Measurements from ENCODE around the gene PCNT. TPM values are rescaled to one million over a fixed set of nuclear protein-coding genes. Genes with fewer than 3 reads are reported as not detected.

The PCNT gene
- total RNA-seq, 2 experiments from 2014 or later = 85.4 to 86.1 TPM

DNA sequence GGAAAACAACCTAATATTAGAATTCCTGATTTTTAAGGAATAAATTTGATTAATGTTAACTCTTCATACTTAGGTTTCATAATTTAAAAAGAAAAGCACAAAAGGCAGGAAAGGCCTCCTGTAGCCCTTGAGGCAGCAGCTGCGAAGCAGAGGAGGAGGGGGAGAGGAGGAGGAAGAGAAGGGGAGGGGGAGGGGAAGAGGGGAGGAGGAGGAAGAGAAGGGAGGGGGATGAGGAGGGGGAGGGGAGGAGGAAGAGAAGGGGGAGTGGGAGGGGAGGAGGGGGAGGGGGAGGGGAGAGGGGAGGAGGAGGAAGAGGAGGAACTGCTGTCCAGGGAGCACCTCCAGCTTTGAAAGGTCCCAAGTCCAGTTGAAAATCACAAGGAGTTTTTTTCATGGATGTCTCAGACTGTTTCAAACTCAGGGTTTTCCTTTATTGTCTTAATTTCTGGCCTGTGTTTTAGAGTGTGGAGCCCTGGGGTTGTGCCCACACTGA lies 99.6 kb downstream of the PCNT start:
- ATAC-seq (ENCODE audit: low read depth) = no peak
- Mint-ChIP-seq H3K27me3 (no peaks in the 10 kb centered on the region), H3K9me3 (no peaks in the 10 kb centered on the region), H3K27ac (peak overlapping the region; percentile 97), H3K4me3 (peak overlapping the region; percentile 83), H3K4me1 (peaks cover 21% of the 10 kb centered on the region), H3K36me3 (peaks cover 13% of the 10 kb centered on the region)
- POLR2A ChIA-PET = interaction anchor here (0.8 to 4.2 kb wide), 13 partner anchors 9 to 281 kb away, joined by 3 to 32 read pairs (median 8); partner anchors contain the start of genes C21orf58, DIP2A, PCNT and PRMT2
- no peak for DNase-seq

DNA sequence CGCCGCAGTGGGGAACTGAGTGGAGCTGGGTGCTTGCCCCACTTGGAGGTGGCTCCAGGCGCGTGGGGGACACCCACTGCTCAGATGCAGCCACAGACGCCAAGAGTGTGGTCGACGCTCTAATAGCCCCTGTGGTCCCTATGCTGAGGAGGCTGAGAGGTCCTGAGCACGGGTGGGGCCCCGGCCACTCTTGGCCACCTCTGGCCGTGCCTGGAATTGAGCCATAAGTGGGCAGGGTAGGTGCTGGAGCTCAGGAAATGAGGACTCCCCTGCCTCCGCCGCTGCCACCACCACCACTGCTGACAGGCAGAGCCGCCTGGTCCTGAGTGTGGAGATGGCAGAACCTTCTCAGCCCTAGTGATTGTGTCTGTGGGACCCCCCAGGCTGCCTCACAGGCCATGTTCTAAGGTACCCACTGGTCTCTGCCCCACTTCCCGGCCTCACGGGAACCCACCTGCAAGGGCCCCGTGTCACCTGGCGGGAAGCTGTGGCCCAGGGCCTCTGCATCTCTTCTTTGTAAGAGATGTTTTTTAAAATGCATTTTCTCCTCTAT lies 100.2 kb downstream of the PCNT start:
- H3K9me3 Mint-ChIP-seq = no peaks in the 10 kb centered on the region
- H3K27me3 Mint-ChIP-seq = no peaks in the 10 kb centered on the region
- DNase-seq (peak; percentile 72), ATAC-seq (ENCODE audit: low read depth) (peak; percentile 51)
- POLR2A ChIA-PET = interaction anchor here (0.8 to 4.2 kb wide), 13 partner anchors 8 to 281 kb away, joined by 3 to 32 read pairs (median 8); partner anchors contain the start of genes C21orf58, DIP2A, PCNT and PRMT2
- H3K4me3 Mint-ChIP-seq = peak overlapping the region; percentile 83
- peaks cover 21% of the 10 kb centered on the region for H3K4me1 Mint-ChIP-seq
- peaks cover 13% of the 10 kb centered on the region for H3K36me3 Mint-ChIP-seq
- H3K27ac Mint-ChIP-seq = peak overlapping the region; percentile 97

DNA sequence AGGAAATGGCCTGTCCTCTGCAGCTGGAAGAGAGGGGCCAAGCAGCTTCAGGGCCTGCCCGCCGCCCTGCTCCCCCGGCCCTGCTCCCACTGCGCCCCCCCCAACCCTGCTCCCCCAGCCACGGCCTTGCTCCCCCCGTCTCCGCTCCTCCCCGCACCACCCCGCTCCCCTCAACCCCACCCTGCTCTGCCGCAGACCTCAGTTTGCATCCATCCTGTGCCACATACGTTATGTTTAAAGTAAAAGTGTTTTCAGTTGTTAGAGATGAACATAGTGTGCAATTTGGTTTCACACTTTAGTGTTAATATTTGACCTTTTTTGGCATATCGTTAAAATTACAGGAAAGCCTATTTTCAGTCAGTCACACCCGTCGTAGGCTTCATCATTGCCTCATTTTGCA lies 100.7 kb downstream of the PCNT start:
- H3K36me3 Mint-ChIP-seq = peaks cover 12% of the 10 kb centered on the region
- POLR2A ChIA-PET = interaction anchor here (0.8 to 4.2 kb wide), 14 partner anchors 8 to 282 kb away, joined by 3 to 32 read pairs (median 8); partner anchors contain the start of genes C21orf58, DIP2A, PCNT and PRMT2

DNA sequence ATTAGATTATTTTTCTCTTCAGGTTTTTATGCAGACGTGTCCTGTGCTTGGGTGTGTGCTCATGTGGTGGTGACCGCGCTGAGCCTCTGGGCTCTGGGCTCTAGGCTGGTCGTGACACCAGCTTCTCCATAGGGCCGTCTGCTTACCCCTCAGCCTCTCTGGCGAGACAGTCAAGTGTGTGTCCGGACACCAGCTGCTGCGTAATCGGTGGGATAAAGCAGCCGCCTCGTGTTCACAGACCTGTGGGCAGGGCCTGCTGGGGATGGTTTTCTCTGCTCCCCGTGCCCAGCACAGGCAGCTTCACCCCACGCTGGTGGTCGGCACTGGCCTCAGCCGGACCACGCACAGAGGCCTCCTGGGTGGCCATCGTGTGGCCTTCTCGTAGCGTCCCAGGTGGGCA lies 101.1 kb downstream of the PCNT start:
- POLR2A ChIA-PET = interaction anchor here (0.8 to 4.2 kb wide), 12 partner anchors 9 to 215 kb away, joined by 3 to 32 read pairs (median 8); partner anchors contain the start of genes C21orf58, DIP2A, PCNT and PRMT2
- DNase-seq = peak; percentile 63
- H3K4me3 Mint-ChIP-seq = peak overlapping the region; percentile 83

More for the DNA sequence above, 100.7 kb downstream of the PCNT start:
- no peaks in the 10 kb centered on the region for H3K27me3 Mint-ChIP-seq
- peak overlapping the region; percentile 83 for H3K4me3 Mint-ChIP-seq
- ATAC-seq (ENCODE audit: low read depth) = peak; percentile 37
- H3K9me3 Mint-ChIP-seq = no peaks in the 10 kb centered on the region
- DNase-seq = peak; percentile 67
- H3K27ac Mint-ChIP-seq = peak overlapping the region; percentile 97
- H3K4me1 Mint-ChIP-seq = peaks cover 21% of the 10 kb centered on the region

DNA sequence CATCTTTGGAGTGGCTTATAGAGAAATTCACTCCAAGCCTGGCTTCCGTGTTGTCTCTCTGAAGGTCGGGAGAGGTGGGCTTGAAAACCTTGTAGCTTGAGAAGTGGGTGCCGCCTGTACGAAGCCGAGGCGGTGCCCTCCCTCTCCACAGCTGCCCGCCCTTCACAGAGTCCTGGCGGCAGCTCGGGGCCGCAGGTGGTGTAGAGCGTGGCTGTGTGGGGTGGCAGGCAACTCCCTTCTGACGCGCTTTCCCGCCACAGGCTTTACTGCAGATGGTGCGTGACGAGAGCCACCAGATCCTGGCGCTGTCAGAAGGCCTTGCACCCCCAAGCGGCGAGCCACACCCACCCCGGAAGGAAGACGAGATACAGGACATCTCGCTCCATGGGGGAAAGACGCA lies 101.6 kb downstream of the PCNT start:
- DNase-seq (peak; percentile 80), ATAC-seq (ENCODE audit: low read depth) (peak; percentile 77)
- Mint-ChIP-seq H3K9me3 (no peaks in the 10 kb centered on the region), H3K4me1 (peaks cover 21% of the 10 kb centered on the region), H3K36me3 (peaks cover 14% of the 10 kb centered on the region), H3K27me3 (no peaks in the 10 kb centered on the region), H3K4me3 (peak overlapping the region; percentile 83), H3K27ac (peak overlapping the region; percentile 97)
- POLR2A ChIA-PET = interaction anchor here (0.8 to 4.2 kb wide), 14 partner anchors 9 to 214 kb away, joined by 3 to 32 read pairs (median 8); partner anchors contain the start of genes C21orf58, DIP2A, PCNT and PRMT2

More for the DNA sequence above, 101.1 kb downstream of the PCNT start:
- peak; percentile 9 for ATAC-seq (ENCODE audit: low read depth)
- Mint-ChIP-seq H3K36me3 (peaks cover 14% of the 10 kb centered on the region), H3K9me3 (no peaks in the 10 kb centered on the region), H3K4me1 (peaks cover 21% of the 10 kb centered on the region), H3K27me3 (no peaks in the 10 kb centered on the region), H3K27ac (peak overlapping the region; percentile 97)

DNA sequence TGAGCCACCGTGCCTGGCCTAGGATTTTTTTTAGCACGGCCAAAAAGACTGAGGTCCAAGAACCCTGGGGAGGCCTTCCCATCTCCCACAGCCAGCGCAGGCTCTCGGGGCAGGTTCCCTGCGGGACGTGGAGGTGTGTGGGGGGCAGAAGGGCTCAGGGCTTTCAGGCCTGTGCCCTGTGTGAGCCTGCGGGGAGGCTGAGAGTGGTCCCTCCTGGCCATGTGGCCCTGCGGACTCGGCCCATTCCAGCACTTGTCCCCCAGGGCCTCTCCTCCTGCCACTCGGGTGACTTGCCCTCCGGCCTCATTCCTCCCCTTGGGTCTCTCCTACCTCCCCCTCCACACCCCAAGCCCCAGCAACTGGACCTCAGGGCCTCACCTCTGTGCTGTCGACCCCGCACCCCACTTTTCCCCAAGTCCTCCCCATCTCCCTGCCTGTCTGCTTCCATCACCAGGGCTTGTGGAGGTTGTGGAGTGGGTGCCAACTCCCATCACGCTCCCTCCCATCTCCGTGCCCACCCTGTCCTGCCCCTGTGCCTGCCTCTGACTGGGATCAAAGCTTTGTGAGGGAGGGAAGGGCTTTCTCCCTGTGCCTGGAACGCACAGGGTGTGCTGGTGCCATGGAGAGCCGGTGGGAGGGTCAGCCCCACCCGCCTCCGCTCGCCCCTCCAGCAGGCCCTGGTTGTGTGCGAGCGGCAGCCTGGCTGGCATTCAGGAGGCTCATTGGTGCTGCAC lies 102.5 kb downstream of the PCNT start:
- DNase-seq (no peak), ATAC-seq (ENCODE audit: low read depth) (no peak)
- Mint-ChIP-seq H3K4me1 (peaks cover 21% of the 10 kb centered on the region), H3K36me3 (peaks cover 20% of the 10 kb centered on the region), H3K27ac (peak overlapping the region; percentile 97), H3K27me3 (no peaks in the 10 kb centered on the region), H3K4me3 (peak overlapping the region; percentile 32), H3K9me3 (no peaks in the 10 kb centered on the region)
- POLR2A ChIA-PET = interaction anchor here (0.6 to 4.2 kb wide), 10 partner anchors 10 to 1580 kb away, joined by 3 to 32 read pairs (median 8); partner anchors contain the start of genes C21orf58, DIP2A, PCNT and PRMT2

DNA sequence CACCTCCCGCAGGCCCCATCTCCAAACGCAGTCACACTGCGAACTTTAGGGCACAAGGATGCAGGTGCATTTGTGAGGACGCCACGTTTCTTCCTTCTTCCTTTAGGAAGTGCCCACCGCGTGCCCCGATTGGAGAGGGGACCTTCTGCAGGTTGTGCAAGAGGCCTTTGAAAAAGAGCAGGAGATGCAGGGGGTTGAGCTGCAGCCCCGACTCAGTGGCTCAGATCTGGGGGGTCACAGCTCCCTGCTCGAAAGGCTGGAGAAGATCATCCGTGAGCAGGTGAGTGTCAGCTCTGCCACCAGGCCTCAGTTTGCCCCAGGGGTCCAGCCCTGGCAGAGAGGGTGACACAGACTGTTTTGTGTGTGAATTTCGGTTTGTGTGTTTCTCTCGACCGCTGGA lies 103.6 kb downstream of the PCNT start:
- Mint-ChIP-seq H3K36me3 (peaks cover 26% of the 10 kb centered on the region), H3K27me3 (no peaks in the 10 kb centered on the region), H3K4me1 (peaks cover 27% of the 10 kb centered on the region), H3K27ac (peak overlapping the region; percentile 75), H3K4me3 (no peak overlapping the region), H3K9me3 (no peaks in the 10 kb centered on the region)
- ATAC-seq (ENCODE audit: low read depth) (no peak), DNase-seq (no peak)
- POLR2A ChIA-PET = interaction anchor here (2.0 kb wide), 1 partner anchor 10 kb away, joined by 4 read pairs; no protein-coding TSS in a partner anchor

DNA sequence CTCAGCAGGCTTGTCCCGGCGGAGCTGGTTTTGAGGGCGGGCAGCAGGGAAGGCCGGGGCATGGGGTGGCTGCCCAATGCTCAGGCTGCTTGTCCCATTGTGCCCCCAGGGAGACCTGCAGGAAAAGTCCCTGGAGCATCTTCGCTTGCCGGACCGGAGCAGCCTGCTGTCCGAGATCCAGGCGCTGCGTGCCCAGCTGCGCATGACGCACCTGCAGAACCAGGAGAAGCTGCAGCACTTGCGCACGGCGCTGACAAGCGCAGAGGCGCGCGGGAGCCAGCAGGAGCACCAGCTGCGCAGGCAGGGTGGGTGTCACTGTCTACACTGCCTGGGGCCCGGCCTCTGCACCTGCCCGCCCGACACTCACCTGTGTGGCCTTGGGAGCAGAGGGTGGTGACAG lies 104.3 kb downstream of the PCNT start:
- no peak for DNase-seq
- POLR2A ChIA-PET = interaction anchor here (2.0 kb wide), 1 partner anchor 10 kb away, joined by 4 read pairs; no protein-coding TSS in a partner anchor
- ATAC-seq (ENCODE audit: low read depth) = no peak
- peaks cover 24% of the 10 kb centered on the region for H3K36me3 Mint-ChIP-seq
- H3K4me3 Mint-ChIP-seq = no peak overlapping the region
- no peak overlapping the region for H3K27ac Mint-ChIP-seq
- H3K27me3 Mint-ChIP-seq = no peaks in the 10 kb centered on the region
- H3K9me3 Mint-ChIP-seq = no peaks in the 10 kb centered on the region
- peaks cover 24% of the 10 kb centered on the region for H3K4me1 Mint-ChIP-seq

DNA sequence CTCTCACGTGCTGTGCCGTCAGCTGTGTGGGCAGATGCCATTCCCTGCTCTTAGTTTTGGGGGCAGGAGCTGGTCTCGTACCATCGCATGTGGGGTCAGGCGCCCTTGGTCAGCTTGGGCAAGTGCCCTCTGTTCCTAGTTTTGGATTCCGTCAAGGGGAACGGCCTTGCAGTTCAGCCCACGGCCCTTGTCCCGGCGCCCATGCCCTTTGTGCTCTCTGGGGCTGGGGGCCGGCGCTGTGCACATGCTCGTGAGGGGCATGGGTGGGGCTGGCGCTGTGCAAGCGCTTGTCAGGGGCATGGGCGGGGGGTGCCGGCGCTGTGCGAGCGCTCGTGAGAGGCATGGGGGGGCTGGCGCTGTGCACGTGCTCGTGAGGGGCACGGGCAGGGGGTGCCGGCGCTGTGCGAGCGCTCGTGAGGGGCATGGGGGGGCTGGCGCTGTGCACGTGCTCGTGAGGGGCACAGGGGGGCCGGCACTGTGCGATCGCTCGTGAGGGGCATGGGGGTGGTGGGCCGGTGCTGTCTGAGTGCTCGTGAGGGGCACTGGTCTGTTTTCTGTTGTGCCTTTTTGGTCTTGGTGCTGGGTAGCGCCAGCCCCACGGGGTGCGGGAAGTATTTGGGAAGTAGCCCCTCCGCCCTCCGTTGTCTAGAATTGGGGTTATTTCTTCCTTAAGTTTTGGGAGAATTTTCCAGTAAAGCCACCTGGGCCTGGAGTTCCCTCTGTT lies 105.2 kb downstream of the PCNT start:
- Mint-ChIP-seq H3K36me3 (peaks cover 23% of the 10 kb centered on the region), H3K9me3 (no peaks in the 10 kb centered on the region), H3K27ac (peak overlapping the region; percentile 73), H3K4me3 (no peak overlapping the region), H3K27me3 (no peaks in the 10 kb centered on the region), H3K4me1 (peaks cover 19% of the 10 kb centered on the region)
- no peak for DNase-seq
- POLR2A ChIA-PET = interaction anchor here (2.0 kb wide), 1 partner anchor 9 kb away, joined by 4 read pairs; no protein-coding TSS in a partner anchor
- ATAC-seq (ENCODE audit: low read depth) = no peak

DNA sequence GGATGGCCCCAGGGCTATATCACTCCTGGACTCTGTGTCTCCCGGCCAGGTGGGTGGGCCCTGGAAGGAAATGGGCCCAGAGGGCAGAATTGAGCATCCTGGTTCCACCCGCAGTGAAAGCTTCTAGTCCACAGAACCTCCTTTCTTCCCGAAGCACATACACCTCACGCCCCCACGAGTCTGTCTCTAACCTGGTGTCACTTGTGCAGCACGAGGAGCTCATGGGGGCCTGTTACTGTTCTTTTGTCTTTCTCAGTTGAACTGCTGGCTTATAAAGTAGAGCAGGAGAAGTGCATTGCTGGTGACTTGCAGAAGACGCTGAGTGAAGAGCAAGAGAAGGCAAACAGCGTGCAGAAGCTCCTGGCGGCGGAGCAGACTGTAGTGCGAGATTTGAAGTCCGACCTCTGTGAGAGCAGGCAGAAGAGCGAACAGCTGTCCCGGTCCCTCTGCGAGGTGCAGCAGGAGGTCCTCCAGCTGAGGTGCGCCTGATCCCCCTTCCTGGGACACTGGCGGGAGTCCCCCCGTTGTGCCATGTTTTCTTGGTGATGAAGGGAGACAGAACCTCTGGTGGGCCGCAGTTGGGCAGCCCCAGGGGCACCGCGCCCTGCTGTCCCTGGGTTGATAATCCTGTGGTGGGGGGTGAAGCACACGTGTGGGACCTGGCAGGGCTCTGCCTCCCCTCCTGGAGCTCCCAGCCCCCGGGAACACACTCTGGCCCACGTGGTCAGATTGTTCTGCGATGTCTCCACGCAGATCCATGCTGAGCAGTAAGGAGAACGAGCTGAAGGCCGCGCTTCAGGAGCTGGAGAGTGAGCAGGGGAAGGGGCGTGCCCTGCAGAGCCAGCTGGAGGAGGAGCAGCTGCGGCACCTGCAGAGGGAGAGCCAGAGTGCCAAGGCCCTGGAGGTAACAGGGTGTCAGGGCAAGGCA lies 106.1 kb downstream of the PCNT start:
- ATAC-seq (ENCODE audit: low read depth) = no peak
- peaks cover 27% of the 10 kb centered on the region for H3K36me3 Mint-ChIP-seq
- no peak for DNase-seq
- no peak overlapping the region for H3K4me3 Mint-ChIP-seq
- peaks cover 15% of the 10 kb centered on the region for H3K4me1 Mint-ChIP-seq
- no peaks in the 10 kb centered on the region for H3K27me3 Mint-ChIP-seq
- POLR2A ChIA-PET = no interaction called here
- no peak overlapping the region for H3K27ac Mint-ChIP-seq
- no peaks in the 10 kb centered on the region for H3K9me3 Mint-ChIP-seq

DNA sequence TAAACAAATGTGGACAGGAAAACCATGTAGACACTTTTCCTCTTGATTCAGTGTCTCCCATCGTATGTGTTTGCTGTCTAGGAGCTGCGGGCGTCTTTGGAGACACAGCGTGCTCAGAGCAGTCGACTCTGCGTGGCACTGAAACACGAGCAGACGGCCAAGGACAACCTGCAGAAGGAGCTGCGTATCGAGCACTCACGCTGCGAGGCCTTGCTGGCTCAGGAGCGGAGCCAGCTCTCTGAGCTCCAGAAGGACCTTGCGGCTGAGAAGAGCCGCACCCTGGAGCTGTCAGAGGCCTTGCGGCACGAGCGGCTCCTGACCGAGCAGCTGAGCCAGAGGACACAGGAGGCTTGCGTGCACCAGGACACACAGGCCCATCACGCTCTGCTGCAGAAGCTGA lies 107.5 kb downstream of the PCNT start:
- Mint-ChIP-seq H3K4me3 (peak overlapping the region; percentile 43), H3K9me3 (no peaks in the 10 kb centered on the region), H3K27ac (peak overlapping the region; percentile 86), H3K4me1 (peaks cover 7% of the 10 kb centered on the region), H3K27me3 (no peaks in the 10 kb centered on the region), H3K36me3 (peaks cover 33% of the 10 kb centered on the region)
- no peak for DNase-seq
- ATAC-seq (ENCODE audit: low read depth) = no peak
- POLR2A ChIA-PET = no interaction called here
